ENCODE results near the gene RNF151. TPM values are rescaled to one million over a fixed set of nuclear protein-coding genes. Genes with fewer than 3 reads are reported as not detected.
A peak's percentile ranks its signal among the peaks of the same experiment; 100 is the strongest.
"Not testable (repeated sequence)": the region's sequence is repeated elsewhere in the genome, so short reads cannot be mapped to it uniquely, and the experiment has no call there.

Gene RNF151, protein sequence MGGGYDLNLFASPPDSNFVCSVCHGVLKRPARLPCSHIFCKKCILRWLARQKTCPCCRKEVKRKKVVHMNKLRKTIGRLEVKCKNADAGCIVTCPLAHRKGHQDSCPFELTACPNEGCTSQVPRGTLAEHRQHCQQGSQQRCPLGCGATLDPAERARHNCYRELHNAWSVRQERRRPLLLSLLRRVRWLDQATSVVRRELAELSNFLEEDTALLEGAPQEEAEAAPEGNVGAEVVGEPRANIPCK
- total RNA-seq (2014; rRNA removed; shearing (Covaris generic)), result not detected in 2 replicates

DNA sequence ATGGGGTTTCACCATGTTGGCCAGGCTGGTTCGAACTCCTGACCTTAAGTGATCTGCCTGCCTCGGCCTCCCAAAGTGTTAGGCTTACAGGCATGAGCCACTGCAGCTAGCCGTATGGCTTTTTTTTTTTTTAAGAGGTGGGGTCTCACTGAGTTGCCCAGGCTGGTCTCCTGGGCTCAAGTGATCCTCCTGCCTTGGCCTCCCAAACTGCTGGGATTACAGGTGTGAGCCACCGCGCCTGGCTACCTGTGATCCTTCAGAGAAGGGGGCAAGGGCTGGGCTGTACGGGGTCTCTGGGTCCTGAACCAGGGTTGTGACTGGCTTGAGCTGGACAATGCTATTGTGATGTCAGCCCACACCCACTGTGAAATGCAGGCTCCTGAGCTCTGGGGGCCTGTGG is at the start of gene RNF151:
TSS of gene RNF151 (plus strand) at position 397 of the 400 bp plus-strand sequence. CDS start 26 bp downstream, outside the sequence.
- DNase-seq (ENCODE audit: low spot score), result no peak

DNA sequence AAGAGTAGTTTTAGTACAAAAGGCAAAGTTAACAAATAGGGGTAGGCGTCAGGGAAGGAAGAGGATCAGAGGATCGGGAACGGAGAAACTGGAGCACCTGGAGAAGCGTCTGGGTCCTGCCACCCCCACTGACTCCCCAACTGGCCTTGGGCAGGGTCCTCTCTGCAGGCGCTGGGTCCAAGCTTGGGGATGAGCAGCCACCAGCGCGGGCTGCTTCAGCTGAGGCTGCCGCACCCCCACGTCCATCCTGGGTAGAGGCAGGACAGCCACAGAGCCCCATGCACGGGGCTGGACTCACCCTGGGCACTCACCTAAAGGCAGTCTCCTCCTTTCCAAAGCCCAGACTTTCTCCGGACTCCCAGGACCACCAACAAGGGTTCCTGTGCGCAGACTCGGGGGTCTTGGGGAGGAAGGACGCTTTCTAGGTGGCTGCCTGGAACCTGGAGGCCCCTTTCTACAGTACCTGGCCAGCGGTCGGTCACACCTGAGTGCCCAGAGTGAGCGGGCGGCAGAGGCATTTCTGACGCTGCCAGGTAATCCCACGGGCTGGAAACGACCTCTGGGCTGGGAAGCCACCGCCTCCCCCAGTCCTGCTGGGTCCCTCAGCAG is 49.5 kb upstream of the RNF151 start:
- DNase-seq (ENCODE audit: low spot score), result no peak

DNA sequence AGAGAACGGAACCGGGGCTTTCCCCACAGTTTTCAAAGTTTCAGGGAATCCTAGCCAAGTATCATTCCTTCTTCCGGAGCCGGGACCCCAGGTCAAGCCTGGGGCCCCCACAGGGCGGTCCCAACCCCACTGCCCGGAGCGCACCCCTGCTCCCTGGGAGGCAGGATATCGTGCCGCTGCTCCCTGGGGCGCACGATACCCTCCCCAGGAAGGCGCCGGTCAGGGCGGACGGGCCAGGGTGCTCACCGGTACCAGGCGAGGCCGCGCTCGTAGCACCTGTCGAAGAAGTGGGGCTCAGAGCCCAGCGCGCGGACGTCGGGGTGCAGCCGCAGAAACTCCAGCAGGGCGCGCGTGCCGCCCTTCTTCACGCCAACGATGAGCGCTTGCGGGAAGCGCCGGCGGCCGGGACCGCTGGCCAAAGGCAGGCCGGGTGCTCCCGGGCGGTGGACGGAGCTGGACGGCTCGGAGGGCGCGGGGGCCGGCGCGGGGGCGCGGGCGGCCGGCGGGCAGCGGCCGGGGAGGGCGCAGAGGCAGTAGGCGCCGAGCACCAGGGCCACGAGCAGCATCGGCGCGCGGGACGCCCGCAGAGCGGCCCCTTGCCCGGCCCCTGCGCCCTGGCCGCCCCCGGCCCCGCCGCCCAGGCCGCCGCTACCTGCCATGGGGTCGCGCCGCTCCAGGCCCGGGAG is 48.8 kb upstream of the RNF151 start:
- DNase-seq (ENCODE audit: low spot score), result no peak

DNA sequence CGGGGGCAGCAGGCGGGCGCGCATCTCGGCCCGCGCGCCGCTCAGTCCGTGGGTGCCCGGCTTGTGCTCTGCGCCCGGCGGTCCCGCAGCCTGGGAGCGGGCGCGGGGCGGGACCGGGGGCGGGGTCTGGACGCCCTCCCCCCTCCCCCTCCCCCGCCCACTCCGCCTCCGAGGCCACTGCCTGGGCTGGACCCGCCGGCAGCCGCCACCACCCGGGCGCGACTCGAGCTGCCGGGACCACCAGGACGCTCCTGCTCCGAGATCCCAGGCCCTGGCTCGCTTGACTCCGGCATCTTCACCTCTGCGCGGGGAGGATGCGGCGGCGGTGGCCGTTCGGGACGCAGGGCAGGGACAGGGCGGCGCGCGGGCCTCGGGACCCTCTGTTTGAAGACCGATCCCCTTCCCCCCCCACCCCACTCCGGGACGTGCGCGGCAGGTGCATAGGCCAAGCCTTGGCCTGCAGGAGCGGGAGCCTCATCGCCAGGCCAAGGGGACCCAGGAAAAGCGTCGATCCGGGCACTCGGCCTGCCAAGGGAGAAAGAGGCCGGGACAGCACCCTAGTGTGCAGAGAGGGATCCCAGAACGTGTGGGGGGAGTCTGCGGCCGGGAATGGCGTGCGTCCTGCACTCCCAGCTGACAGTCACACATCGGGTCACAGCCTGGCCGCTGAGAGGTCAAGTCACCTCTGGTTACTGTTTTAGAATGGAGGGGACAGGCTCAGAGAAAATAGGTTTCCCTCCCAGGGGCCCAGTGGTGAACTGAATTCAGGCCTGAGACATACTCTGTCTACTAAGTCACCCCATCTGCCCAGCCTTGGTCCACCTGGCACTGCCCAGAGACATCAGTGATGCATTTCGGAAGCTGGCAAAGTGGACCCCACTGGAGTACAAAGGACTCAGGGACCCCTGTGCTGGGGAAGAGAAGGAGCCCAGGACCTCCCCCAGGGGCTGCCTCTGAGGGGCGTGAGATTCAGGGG is 48.0 kb upstream of the RNF151 start, which contains the start of gene HS3ST6:
TSS of gene HS3ST6 (minus strand) at position 65 of the 976 bp plus-strand sequence. CDS start 92 bp downstream, outside the sequence.
- no peak for DNase-seq (ENCODE audit: low spot score)

DNA sequence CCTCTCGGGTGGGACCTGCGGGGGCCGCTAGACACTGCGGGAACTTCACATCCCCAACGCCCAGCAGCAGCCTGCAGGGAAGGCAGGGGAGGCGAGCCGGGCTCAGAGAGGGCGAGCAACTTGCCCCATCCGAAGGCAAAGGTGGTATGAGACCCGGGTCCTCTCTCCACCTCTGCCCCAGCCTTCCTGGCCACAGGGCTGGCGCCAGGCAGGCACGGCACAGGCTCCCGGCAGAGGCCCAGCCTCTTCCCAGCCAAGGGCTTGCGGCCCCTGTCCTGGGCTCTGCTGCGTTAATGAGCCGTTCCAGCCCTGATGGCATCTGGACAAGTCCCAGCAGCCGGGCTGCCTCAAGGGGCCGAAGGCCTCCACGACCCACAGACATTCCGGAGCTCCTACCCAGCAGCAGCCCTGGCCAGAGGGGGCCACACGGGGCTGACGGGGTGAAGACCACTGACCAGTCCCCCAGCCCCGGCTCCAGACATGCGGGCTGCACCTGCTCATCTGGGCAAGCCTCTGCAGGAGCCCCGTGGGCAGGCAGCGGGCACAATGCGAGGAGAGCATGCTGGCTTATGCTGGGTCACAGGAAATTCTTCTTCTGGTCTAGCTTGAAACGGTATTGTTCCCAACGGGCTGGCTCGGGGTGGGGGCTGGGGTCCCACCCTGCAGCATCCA is 47.2 kb upstream of the RNF151 start:
- DNase-seq (ENCODE audit: low spot score), result no peak

DNA sequence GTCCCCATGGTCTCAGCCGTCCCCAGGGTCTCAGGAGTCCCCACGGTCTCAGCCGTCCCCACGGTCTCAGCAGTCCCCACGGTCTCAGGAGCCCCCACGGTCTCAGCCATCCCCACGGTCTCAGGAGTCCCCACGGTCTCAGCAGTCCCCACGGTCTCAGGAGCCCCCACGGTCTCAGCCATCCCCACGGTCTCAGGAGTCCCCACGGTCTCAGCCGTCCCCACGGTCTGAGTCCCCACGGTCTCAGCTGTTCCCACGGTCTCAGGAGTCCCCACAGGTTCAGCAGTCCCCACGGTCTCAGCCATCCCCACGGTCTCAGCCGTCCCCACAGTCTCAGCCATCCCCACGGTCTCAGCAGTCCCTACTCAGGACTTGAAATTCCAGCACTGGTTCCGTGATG is 46.5 kb upstream of the RNF151 start:
- not testable (repeated sequence) for DNase-seq (ENCODE audit: low spot score)

DNA sequence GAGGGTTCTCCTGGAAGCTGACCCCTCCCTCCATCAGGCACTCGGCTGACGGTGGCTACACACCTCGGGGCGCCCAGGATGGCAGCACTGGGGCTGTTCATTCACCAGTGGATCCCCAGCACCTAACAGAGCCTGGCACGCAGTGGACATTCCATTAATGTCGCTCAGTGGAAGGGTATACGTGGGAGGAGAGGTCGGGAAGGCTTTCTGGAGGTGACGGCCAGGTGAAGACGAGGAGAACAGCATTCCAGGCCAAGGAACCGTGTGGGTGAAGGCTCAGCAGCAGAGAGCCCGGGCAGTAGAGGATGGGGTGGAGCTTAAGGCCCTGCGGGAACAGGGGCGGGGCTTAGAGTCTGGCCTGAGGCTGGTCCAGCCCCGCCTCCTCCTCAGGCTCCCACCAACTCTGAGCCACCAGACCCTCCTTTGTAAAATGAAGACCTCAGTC is 45.9 kb upstream of the RNF151 start:
- no peak for DNase-seq (ENCODE audit: low spot score)

DNA sequence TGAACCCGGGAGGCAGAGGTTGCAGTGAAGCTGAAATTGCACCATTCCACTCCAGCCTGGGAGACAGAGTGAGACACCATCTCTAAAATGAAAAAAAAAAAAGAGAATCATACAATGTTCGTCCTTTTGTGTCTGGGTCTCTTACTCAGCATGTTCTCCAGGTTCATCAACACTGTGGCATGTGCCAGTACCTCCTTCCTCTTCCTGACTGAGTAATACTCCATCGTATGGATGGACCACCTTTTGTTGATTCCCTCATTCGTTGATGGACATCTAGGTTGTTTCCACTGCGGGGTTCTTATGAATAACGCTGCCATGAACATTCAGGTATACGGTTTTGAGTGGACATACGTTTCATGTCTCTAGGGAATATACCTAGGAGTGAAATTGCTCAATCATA is 44.3 kb upstream of the RNF151 start:
- DNase-seq (ENCODE audit: low spot score), result no peak

DNA sequence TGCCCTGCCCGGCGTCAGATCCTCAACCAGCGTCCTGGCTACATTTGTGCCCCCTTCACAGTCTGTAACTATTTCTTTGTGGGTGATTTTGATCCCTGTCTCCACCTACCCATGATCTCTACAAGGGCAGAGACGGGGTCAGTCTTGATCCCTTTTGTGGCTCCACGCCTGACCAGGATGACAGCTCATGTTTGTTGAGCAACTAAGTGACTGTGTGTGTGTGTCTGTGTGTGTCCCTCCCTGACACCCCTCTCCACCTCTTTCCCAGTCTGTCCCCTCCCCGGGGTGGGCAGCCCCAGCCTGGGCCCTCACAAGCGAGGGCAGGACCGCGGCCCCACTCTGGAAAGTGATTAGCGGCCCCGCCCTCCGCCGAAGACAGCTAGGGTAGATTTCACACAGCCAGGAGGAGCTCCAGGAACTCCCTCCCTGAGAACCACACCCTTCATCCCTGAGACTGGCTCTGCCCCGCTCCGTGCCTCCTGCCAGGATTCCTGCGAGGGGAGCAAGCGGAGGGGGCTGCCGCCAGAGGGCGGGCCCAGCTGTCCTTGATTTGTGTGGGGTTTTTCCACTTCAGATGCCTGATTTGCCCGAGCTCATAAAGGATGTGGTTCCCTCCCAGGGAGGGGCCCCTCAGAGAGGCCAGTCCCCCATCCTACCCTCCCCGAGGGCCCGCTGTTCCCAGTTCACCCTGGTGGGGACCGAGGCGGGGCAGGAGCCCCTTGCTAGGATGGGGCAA is 43.2 kb upstream of the RNF151 start:
- peak; percentile 77 for DNase-seq (ENCODE audit: low spot score)

DNA sequence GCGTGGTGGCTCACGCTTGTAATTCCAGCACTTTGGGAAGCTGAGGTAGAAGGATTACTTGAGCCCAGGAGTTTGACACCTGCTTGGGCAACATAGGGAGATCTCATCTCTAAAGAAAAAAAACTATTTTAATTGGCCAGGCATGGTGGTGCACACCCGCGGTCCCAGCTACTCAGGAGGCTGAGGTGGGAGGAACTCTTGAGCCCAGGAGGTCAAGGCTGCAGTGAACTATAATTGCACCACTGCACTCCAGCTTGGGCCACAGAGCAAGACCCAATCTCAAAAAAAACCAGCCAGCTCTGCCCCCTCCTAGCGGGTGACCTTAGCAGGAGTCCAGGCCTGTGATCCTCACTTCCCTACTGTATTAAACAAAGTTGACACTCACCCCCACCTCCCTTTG is 42.6 kb upstream of the RNF151 start:
- DNase-seq (ENCODE audit: low spot score), result no peak

DNA sequence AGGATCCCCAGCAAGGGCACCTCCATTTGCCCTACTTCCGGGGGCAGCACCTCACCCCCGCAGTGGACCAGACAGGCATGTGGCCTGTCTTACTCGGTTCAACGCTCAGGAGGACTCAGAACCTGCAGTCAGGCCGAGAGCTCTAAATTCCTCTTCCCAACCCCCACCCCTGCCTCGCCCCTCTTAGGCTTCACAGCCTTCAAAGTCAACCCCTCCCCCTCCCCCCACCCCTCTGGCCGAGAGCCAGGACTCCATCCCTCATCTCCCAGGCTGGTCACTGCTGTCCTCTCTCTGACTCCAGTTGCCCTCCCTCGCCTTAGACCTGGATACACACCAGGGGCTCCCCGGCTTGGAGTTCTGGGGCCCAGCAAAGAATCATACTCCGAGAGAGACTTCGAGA is 40.4 kb upstream of the RNF151 start:
- no peak for DNase-seq (ENCODE audit: low spot score)

DNA sequence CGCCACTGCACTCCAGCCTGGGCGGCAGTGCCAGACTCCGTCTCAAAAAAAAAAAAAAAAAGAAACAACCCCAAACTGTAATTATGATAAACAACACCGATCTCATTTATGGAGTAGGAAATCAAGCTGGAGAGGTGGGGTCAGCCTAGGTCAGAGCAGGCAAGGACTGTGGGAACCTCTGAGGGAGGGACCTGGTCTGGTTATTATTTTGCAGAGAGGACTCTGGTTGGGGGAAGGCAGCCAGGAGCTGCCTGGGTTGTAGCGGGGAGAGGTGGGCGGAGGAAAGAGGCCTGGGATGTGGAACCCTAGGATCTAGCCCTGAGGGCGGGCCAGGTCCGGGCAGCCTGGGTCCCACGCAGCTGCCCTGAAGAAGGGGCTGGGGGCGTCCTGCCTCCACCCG is 37.6 kb upstream of the RNF151 start:
- DNase-seq (ENCODE audit: low spot score), result no peak

DNA sequence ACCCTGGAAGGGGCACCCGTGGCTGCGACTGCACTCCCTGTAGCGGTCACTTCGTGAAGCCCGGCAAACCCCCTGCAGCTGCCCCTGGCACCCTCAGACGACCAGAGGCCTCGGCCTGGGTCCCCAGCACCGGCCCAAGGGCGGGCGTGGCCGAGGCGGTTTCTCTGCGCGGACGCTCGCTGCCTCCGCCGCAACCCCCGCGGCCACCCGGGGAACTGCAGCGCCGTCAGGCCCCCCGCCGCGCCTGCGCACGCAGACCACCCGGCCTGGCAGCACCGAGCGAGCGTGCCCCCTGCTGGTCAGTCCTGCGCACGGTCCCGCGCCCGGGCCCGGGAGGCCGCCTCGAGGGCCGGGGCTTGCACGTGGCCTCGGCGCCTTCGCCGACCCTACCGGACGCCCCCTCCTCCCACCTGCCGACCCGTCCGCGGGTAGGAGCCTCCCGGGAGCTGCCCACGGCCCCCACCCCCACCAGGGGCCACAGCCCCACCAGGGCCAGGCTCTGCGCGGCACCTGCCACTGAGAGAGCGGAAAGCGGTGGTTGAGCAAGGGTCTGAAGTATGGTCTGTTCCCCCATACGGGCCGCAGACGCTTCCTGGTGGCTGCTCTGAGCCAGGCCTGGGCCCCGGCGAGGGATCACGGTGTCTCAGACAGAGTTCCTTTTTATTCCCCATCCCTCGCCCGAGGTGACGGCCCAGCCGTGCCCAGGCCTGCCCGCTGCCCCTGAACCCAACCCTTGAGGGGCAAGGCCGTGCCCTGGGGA is 36.9 kb upstream of the RNF151 start:
- peak; percentile 70 for DNase-seq (ENCODE audit: low spot score)

DNA sequence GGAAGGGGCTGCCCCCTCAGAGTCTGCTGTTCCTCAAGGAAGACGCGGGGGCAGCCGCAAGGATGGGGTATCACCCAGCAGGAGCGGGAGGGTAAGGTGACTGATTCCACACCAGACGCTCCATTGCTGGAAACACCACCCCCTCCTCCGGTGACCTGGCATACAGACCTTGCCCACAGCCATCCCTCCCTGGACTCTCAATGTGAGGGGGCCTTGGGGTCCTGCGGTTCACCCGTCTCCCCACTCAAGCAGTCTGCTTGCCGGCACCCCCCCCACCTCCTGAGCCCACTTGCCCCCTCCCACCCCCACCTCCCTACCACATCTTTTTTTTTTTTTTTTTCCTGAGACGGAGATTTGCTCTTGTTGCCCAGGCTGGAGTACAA is 36.3 kb upstream of the RNF151 start:
- no peak for DNase-seq (ENCODE audit: low spot score)

DNA sequence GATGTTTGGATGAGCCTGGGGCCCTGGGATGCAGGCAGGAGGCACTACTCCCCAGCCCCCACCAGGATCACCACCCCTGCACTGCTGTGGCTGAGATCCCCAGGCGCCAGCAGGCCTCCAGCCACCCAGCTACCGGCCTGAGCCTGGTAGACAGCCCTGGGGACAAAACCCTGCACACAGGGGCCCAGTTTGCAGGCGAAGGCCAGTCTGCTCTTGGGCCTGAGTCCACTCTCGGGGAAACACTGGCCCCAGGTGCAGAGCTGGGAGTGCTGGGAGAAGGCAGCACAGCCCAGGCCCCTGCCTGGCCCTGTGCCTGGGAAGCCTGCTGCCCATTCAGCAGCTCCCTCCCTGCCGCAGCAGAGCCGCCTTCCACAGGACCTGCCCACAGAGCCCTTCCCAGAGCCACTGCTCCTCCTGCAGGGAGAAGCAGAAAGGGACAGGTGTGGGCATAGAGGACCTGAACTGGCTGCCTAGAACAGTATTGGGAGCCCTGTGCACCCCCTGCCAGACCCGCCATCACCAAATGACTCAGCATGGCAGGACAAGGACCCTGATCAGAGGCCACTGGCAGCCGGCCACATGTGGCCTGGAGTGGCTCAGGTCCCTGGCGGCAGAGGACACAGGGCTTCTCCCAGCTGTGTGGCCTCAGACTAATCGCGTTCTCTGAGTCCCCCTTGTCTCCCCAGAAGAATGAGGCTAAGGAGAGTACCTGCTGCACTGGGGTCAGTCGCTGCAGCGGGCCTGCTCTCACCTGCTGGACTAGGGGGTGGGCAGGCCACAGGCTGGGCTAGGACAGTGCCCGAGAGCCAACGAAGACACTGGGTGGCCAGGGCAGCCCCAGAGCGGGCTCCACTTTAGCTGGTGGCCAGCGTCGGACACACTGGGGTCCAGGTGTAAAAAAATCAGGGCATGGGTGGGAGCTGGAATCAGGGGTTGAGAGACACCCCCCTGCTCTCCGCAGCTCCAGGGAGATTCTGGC is 34.3 kb upstream of the RNF151 start:
- DNase-seq (ENCODE audit: low spot score), result peak; percentile 58

DNA sequence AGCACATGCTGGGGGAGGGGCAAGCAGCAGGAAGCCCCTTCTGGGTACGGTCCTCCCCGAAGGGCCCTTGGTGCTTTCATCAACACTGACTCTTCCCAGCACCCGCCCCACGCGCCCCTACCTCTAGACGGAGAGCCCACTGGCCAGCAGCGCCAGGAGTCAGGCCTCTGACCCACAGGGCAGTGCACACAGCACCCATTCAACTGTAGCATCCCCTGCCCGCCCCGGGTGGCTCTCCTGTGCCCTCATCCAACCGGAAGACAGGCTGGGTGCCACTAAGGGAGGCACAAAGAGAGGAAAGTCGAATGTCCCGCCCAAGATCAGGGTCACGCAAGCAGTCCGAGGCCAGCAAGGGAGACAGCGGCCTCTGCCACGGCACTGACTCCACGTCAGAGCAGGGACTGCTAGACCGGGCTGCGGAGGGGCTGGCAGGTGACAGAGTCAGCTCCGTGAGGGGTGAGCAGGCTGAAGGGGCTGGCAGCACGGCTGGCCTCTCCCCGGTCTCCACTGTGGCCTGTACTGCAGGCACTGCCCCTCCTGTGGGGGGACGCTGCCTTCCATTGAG is 33.5 kb upstream of the RNF151 start:
- DNase-seq (ENCODE audit: low spot score), result no peak

DNA sequence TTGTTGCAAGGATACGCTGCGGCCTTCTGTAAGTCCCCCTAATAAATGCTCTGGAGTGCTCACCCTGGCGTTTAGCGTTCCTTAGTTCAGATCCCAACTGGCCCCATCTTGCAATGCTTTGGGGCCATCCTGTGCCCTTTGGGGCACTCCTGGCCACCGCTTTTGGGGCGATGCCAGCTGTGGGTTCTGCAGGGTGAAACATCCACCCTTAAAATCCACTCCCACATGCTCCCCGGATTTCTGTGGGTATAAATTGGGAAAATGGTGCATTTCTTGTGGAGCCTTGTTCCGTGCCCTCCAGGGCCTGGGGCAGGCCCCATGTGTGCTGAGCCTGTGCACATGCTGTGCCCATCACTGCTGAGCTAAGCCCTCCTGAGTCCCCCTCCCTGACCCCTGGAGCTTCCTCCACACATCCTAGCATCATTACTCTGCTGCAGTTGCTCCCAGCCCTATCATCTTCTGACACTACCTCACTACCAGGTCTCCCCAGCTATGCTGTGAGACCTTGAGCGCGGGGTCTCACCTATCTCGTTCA is 29.6 kb upstream of the RNF151 start:
- DNase-seq (ENCODE audit: low spot score), result no peak

DNA sequence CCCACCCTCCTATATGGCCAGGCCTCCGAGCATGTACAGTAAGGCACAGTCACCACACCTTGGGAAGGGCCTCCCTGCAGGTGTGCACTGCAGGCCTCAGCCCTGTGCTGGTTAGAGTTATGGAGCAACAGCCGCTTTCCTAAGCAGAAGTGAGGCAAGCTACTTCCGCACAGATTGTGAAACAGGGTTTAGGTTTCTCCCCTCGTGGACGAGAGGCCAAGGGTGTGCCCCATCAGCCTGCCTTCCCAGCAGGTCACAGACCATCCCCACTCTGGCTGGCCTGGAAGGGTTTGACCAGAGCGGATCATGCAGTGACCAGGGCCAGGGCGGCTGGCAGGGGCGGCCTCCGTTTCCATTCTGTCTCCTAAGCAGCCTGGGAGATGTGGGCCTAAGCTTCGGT is 28.3 kb upstream of the RNF151 start:
- DNase-seq (ENCODE audit: low spot score), result no peak
